ENCODE results near the gene GNG12. TPM values are rescaled to one million over a fixed set of nuclear protein-coding genes. Genes with fewer than 3 reads are reported as not detected.

Gene GNG12
- total and polyA plus RNA-seq, 8 donors, result 21.7 to 189 (median 59.6) TPM

DNA sequence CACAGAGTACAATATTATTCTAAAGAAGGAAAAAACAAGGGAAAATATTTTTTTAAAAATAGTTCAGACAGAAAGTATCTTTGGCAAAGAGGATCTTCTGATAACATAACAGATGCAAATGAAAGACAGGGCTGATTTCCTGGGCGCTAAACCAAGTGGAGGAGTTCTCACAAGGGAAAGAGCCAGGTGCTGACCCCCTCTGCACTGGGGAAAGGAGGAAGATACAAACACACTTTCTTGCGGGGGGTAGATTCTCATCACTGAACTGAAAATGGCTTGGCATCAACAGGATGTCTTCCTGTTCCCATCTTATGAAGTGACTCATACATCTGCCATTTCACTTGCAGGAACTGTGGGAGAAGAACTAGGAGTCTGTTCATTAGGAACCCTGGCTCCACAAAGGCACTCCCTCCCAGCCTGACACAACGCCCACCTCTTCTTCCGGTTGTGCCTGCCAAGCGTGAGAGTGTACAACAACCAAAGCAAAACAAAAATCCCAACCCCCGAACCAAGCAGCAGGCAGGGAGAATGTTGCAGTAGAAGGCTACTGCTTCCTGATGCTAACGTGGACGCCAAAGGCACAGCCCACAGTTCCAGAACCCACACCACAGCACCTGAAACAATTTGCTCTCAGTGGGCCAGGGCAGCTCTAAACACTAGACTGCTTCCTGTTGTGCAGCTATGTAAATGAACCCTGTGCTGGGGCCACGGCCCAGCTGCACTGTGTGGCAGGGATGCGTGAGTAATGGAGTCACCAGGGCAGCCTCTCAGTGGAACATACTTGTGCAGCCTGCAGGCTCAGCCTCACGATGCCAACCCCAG, 97.2 kb downstream of the GNG12 start:
- peaks cover 30 to 76% (median 61%) of the 10 kb centered on the region in 4 donors for H3K4me1 ChIP-seq
- no peaks in the 10 kb centered on the region for H3K9me3 ChIP-seq
- peak; percentile 72 to 85 for DNase-seq
- intact Hi-C loops (cut with DNase I; ENCODE audit: low total_unique reads), result no loop called here
- H3K36me3 ChIP-seq, result no peaks in the 10 kb centered on the region
- 9 to 14% (median 13%) methylated on average over 9 to 11 of the region's 11 CpGs for WGBS, 5 donors
- H3K27ac ChIP-seq, result peak overlapping the region; percentile 69 to 87 (median 86)
- H3K4me3 ChIP-seq, result peak overlapping the region in 1 of 4 donors; percentile 3
- no peaks in the 10 kb centered on the region for H3K27me3 ChIP-seq
- TF ChIP-seq CTCF (IDR thresholded peaks at IDR 0.05) (no peak), POLR2A (IDR thresholded peaks at IDR 0.05) (no peak), EP300 (IDR thresholded peaks at IDR 0.05) (no peak), POLR2AphosphoS5 (IDR thresholded peaks at IDR 0.05) (peak; percentile 2 to 85 (median 32))

DNA sequence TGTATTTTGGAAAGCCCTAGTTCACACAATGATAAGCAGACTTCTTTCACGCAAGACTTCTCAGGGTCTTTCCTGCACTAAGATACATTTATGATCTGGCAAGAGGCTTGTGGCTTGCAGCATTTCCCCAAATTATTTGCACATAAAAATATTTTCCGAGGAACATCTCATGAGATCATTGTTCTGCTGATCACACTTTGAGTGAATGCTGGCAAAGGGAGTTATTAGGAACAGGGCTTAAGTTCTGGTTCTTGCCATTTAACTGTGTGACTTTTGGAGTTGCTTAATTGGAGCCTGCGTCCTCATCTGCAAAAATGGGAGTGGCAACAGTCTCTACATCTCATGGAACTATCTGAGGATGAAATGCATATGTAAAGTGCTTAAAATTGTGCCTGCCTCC, 98.1 kb downstream of the GNG12 start:
- H3K9me3 ChIP-seq, result no peaks in the 10 kb centered on the region

GRCh38 chr1:67734323-67734690, 99.0 kb downstream of the GNG12 start:
- Histone ChIP-seq H3K27ac (peak overlapping the region in 3 of 5 donors; percentile 10 to 47 (median 36)), H3K27me3 (no peaks in the 10 kb centered on the region), H3K4me1 (peaks cover 30 to 66% (median 53%) of the 10 kb centered on the region in 4 donors), H3K4me3 (no peak overlapping the region), H3K9me3 (no peaks in the 10 kb centered on the region), H3K36me3 (no peaks in the 10 kb centered on the region)
- intact Hi-C loops (cut with DNase I; ENCODE audit: low total_unique reads), result no loop called here
- WGBS, 5 donors, result 73 to 92% (median 82%) methylated on average over 3 of the region's 3 CpGs
- TF ChIP-seq EP300 (IDR thresholded peaks at IDR 0.05) (no peak), POLR2A (IDR thresholded peaks at IDR 0.05) (no peak), POLR2AphosphoS5 (IDR thresholded peaks at IDR 0.05) (no peak), CTCF (IDR thresholded peaks at IDR 0.05) (no peak)
- DNase-seq, result no peak

More for the DNA sequence above, 98.1 kb downstream of the GNG12 start:
- whole genome bisulfite sequencing, 5 donors, result 63 to 85% (median 75%) methylated on average over 3 of the region's 3 CpGs
- intact Hi-C loops (cut with DNase I; ENCODE audit: low total_unique reads), result no loop called here
- Histone ChIP-seq H3K27me3 (no peaks in the 10 kb centered on the region), H3K4me3 (no peak overlapping the region), H3K27ac (peak overlapping the region in 4 of 5 donors; percentile 69 to 86 (median 80)), H3K4me1 (peaks cover 30 to 68% (median 54%) of the 10 kb centered on the region in 4 donors), H3K36me3 (no peaks in the 10 kb centered on the region)
- TF ChIP-seq CTCF (IDR thresholded peaks at IDR 0.05) (no peak), POLR2AphosphoS5 (IDR thresholded peaks at IDR 0.05) (no peak), EP300 (IDR thresholded peaks at IDR 0.05) (no peak), POLR2A (IDR thresholded peaks at IDR 0.05) (no peak)
- no peak for DNase-seq

- intact Hi-C loops (cut with DNase I; ENCODE audit: low total_unique reads), result no loop called here
- peaks cover 30 to 63% (median 52%) of the 10 kb centered on the region in 4 donors for H3K4me1 ChIP-seq
- no peak for TF ChIP-seq POLR2AphosphoS5 (IDR thresholded peaks at IDR 0.05)
- TF ChIP-seq CTCF (IDR thresholded peaks at IDR 0.05), result no peak
- TF ChIP-seq POLR2A (IDR thresholded peaks at IDR 0.05), result no peak
- no peak for TF ChIP-seq EP300 (IDR thresholded peaks at IDR 0.05)
- H3K9me3 ChIP-seq, result no peaks in the 10 kb centered on the region
- no peaks in the 10 kb centered on the region for H3K36me3 ChIP-seq
- H3K27me3 ChIP-seq, result no peaks in the 10 kb centered on the region
- DNase-seq, result no peak
- peak overlapping the region in 4 of 5 donors; percentile 2 to 47 (median 23) for H3K27ac ChIP-seq
- 21 to 43% (median 23%) methylated on average over 4 of the region's 4 CpGs for WGBS, 5 donors
- no peak overlapping the region for H3K4me3 ChIP-seq
These were observed 99.5 kb downstream of the GNG12 start for GRCh38 chr1:67733681-67734322.

Data from stomach (tissue), 9 donors.